GM19372 (cell line): ENCODE data around the gene FLNA.
A peak's percentile ranks its signal among the peaks of the same experiment; 100 is the strongest.

Source experiments
- ATAC-seq: cut with Tn5 transposase; IDR thresholded peaks from one replicate; pipeline ENCODE4 v1.9.1; 2021; ENCODE audit warnings: mild to moderate bottlenecking, low read depth, moderate library complexity; ENCODE audit not compliant: unreplicated experiment

FLNA gene

DNA sequence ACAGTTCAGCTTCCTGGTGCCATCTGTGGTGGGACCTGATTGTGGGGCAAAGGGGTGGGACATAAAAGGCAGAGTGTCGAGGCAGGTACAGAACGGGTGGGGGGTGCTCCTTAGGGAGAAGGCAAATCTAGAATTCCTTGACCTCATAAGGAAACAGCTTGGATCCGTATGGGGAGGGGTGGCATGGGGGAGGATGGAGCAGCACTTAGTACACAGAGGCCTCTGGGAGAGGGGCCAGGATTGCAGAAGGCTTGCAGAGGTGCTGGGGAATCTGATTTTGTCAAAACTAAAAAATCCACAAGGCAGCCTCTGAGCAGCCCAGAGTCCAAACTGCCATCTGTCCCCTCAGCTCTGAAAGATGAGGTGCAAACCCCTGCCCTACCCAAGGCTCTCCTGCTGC, 2.3 kb upstream of the FLNA start:
- no peak for ATAC-seq

DNA sequence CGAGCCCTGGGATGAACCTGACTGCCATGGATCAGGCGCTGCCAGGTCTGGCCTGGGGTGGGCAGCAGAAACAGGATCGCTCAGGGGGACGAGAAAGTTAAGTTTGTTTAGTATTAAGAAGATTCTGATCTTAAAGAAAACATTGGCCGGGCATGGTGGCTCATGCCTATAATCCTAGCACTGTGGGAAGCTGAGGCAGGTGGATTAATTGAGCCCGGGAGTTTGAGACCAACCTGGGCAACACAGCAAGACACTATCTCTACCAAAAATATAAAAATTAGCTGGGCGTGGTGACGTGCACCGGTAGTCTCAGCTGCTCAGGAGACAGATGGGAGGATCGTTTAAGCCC, 696 bp upstream of the FLNA start:
- no peak for ATAC-seq

DNA sequence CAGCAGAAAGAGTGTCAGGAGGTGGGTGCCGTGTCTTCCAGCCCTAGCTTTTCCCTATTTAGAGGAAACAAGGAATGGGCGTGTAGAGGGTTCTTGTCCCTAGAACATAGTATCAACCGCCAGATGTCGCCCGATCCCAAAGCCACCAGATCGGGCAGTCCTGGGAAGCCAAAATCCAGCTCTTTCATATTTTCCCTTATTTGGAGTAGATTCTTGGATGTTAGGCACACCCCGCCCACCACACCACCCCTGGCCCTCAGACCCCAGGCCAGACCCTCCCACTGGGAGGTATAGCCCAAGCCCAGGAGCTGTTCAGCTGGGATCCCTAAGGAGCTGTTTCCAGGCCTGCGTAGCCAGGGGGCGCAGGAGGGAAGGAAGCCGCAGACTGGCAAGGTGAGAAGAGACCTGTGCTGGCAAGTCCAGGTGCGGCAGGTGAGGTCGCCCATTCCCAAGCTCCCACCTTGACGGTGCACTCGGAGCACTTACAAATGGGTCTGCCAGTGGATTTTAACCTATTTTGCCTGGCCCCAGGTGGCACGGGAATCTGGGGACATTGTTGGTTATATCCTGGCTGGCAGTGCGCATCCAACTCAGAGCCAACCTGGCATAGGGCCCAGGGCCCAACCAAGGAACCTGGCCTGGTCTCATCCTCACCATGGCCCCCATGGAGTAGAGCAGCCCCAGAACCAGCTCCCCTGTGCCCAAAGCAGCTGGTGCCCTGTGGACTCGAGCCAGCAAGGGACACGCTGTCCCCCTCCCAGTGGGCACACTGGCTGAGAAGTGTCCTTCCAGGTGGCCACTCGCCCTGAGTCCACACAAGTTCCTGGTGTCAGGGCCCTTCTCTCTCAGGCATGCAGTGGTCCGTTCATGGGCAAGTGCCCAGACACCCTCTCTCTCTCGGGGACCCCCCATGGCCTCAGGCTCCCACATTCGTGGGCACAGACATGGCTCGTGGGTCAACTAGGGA, 811 bp downstream of the FLNA start:
- ATAC-seq = no peak

DNA sequence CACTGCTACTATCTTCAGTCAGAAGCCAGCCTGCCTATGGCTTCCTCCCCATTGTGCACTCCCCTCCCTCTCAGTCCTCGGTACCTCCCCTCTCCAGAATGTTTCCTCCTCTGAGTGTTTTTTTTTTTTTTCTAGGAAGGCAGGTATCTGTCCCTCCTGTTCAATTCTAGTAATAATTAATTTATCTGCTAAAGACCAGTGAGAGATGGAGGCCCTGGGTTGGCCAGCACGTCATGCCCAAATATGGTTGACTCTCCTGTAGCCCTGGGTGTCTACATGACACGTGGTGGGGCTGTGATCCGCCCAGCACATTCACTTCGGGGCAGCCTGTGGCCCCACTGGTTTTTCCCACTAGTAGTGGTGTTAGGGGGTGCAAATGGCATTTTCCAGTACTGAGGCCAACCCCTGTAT, 1.8 kb downstream of the FLNA start:
- no peak for ATAC-seq

DNA sequence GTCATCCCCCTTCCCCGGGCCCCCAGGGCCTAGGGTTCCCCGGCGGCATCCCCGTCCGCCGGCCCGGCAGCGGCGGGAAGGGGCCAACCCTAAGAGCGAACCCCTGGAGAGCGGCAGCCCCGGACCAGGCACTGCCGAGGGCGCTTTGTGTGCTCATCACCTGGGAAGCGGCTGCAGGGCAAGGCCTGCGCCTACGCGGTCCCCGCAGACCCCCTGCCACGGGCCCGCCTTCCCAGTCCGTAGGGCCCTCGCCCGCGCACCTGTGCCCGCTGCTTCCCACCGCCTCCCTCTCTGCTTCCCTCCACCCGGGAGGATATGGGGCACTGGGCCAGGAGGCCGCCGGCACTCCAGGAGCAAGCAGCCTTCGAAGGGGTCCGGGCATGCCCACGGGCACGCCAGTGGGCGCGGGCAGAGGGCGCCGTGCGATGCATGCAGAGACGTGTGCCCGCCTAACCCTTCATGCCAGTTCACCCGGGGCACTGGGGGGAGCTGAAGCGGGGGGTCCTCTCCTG, 2.6 kb downstream of the FLNA start:
- no peak for ATAC-seq

DNA sequence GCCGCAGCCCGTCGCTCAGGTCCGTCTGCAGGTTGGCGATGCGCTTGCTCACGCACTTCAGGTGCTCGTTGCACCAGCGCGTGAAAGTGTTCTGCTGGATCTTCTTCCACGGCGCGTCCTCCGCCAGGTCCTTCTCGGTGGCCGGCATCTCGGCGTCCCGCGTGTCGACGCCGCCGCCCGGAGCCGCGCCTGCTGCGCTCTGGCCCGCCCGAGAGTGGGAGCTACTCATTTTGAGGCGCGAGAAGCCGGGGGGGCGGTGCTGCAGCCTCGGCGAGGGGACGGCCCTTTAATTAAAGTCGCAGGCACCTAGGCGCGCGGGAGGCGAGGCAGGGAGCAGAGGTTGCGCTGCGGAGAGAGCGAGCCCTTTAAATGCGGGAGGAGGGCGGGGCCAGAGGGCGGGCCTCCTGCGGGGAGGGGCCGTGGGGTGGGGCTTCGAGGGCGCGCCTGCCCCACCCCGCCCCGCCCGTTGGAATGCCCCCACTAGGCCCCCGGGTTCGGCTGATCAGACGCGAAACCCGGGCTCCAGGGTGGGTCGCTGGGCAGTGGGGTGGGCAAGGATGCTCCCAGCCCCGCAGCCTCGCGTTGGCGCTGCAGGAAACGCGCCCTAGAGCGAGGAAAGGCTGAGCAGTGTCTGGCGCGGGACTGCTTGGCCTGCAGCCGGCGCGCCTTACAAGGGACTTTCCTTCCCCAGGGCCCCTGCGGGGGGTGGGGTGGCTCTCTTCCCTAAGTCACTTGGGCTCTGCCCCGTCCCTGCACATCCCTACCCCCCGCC, 3.2 kb downstream of the FLNA start:
- ATAC-seq = peak; percentile 52

DNA sequence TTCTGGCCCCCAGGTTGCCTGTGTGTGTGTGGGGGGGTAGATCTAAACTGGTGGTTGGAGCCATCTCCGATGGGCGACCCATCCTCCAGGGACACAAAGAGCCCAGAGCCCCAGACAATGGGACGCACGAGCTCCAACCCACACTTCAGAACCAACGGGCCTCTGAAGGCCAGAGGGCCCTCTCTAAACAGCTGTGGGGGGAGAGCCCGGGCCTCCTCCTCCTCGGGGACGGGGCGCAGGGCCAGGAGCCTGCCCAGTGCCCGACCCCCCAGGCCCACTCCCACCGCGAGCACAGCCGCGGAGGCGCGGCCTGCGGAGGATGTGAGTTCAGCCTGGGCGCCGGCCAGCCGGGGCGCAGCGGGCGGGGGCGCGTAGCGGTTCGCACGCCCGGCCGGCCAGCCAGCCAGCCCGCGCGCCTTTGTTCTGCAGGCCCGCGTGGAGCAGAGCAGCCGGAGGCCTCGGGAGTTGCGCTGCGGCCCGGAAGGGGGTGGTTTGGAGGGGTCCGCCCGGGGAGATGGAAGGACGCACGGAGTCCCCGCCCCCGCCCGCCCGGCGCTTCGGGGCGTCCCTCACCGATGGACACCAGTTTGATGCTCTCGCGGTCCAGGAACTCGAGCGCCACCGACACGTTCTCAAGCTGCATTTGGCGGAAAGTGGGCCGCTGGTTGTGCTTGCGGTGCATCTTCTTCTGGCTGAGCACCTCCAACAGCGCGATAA, 4.0 kb downstream of the FLNA start:
- peak; percentile 1 for ATAC-seq

DNA sequence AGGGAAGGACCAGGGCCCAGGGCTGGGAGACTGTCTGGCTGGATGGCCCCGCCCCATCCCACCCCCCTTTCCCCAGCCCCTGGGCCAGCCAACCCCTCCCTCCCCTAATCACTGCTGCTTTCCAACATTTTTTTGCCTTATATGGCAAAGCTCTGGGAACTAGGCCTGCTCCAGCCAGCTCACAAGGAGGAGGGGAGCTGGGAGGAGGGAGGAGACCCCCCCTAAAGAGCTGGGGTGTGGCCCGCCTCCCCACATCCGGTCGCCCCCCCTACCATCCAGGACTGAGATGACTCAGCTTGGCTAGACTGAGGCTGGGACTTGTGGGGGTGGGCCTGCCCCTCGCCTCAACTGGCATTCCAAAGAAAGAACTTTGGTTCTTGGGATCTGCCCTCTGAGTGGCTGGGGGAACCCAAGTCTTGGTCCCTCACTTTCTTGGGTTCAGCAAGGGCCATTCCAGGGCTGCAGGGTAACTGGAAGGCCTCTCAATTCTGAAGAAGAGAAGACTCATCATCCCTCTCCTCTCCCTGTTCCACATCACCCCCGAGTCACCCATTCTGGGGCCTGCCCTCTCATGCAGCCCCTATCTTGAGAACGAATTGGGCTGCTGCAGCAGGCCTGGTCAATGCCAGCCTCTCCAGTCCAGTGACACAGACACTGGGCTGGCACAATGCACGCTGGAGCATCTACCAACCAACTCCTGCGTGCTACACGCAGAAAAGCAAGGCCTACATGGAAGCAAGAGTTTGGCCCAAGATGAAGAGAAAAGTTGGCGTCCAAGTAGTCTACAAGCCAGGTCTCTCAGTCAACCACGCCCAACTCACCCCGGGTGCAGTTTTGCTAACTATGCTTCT, 4.8 kb downstream of the FLNA start:
- no peak for ATAC-seq

DNA sequence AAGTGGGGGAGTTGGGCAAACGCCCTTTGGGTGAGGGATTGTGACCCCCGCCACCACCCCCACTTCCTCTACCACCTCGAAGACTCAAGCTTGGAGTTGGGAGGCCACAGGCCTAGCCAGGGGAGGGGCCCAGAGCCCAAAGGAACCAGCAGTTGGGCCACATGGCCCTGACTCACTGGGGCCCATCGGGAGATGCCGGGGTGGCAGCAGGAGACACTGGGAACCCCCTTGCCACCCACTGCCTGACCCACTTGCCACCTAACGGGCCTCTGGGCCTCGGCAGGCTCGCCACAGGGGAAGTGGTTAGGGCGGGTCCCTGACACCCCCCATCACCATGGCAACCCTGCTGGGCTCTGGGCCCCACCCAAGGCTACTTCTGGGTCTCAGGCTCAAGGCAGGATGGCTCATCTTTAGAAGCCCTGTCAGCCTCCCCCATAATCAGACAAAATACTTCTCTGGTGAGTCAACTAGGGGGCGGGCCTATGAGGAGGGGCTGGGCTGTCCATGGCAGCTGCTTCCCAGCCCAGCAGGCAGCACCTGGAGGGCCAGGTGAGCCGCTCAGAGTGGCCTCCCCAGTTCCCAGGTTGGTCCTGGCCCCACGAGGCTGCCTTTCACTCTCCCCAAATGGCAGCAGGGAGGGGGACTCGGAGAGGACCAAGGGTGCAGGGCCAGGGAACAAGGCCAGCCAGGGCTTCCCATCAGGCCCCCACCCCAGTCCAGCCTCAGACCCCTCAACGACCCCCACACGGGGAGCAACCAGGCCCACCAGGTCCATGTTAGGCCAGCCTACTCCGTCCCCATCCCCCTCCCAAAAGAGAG, 5.6 kb downstream of the FLNA start:
- ATAC-seq = no peak

DNA sequence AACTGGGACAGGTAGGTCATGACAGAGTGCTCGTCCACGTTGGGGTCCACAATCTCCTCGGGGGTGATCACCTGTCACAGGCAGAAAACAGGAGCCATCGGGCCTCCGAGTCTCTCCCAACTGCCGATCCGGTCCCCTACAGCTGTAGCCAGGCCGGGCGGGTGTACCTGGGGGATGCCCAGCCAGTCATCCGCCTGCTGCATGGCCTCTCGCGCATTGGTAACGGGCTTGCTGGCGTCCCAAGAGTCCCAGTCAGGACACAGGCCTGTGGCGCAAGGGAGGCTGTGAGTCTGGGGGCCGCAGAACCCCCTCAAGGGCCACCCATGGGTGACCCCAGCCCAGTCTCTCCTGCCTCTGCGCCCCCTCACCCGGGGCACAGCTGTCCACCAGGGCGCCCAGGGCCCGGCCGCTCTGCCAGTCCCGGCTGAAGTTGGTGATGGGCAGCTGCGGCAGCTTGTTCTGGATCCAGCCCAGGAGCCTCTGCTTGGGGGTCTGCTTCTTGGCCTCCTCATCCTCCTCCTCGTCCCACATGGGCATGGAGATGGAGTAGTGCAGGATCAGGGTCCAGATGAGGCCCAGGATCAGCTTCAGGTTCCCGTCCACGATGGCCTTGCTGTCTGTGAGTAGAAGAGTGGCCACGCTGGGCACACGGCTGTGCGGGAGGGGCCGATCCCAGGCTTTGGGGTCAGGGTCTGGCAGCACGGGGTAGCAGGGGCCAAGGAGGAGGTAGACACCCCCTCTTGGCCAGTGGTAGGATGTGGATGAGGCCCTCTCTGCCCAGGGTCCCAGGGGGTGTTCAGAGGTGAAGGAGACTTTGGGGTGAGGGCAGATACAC, 6.7 kb downstream of the FLNA start:
- ATAC-seq = no peak

DNA sequence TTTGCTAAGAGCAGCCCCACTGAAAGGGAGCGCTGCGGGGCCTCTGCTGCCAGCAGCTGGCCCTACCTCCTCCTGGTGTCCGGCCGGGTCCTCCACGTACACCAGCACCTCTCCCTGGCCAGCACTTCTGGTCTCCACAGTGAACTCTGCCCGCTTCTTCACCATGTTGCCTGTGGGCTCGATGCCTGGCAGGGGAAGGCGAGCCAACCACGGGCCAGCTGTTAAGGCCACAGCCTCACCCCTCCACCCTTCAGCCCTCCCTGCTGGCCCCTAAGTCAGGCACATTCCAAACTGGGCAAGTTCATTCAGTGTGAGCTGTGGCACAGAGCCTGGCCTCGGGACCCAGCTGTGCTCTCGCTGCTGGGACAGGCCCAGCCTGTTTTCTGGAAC, 7.8 kb downstream of the FLNA start:
- no peak for ATAC-seq

DNA sequence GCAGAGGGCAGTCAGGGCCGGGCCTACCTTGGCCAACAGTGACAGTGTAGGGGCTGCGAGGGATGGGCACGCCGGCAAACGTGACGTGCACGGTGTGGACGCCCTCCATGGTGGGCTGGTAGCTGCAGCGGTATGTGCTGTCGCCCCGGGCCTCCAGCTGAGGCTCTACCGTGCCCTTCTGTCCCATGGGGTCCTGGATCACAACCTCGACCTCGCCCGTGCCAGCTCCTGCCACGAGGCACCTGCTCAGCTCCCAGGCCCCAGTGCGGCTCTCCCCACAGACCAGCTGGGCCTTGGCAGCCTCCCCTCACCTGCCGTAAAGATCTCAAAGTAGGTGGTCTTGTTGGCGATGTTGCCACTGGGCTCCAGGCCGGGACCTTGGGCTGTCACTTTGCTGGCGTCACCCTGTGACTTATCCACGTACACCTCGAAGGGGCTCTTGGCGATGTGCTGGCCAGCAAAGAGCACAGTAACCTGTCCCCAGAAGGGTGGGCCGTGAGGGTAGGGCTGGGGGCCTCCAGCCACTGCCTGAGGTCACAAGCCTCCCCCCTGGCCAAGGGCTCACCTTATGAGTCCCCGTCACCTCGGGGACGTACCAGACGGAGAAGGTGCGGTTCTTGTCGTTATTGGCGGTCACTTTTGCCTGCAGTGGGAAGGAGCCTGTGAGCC, 8.3 kb downstream of the FLNA start:
- ATAC-seq = no peak

DNA sequence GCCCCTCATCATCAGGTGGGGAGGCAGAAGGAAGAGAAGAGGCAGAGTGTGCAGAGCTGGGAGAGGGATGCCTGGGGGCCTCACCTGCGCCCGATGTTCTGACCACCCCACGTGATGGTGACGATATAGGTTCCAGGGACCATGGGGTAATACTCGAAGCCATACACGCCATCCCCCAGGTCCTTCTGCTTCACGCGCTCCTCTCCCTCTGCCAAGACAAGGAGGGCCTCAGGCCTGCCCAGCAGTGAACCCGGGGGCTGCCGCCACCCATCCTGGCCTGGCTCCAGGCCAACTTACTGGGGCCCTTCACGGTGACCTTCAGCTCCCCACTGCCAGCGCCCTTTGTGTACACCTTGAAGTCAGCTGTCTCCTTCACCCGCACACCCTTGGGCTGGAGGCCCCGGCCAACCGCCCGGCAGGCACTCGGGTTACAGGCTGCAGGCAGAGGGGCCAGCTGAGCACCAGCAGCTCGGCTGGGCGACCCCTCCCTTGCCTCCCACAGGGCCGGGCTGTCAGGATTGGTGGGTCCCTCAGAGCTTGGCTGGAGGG, 9.3 kb downstream of the FLNA start:
- ATAC-seq = no peak

DNA sequence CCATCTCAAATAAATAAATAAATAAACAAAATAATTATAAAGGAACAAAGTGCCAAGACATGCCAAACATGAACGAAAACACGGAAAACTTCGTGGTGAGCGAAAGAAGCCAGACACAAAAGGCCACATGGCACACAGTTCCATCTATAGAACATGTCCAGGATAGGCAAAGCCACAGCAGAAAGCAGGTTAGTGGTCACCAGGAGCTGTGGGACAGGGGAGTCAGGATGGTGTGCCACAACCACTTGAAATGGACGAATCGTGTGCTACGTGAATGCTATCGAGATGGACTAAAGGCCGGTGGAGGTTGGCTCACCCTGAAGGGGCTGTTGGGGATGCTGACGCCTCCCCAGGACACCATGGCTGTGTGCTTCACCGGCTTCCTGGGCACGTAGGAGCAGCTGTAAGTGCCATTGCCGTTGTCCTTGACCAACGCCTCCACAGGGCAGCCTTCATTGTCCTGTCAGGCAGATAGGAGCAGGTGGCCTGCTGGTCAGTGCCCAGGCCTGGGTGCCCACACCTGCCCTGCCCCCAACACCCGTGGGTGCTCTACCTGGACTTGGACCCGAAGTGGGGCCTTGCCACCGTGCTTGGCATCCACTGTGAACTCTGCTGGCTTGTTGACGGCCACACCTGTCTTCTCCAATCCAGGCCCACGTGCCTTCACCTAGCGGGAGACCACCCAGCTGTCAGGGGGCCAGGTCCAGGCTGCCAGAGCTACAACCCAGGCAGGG, 10.6 kb downstream of the FLNA start:
- no peak for ATAC-seq

DNA sequence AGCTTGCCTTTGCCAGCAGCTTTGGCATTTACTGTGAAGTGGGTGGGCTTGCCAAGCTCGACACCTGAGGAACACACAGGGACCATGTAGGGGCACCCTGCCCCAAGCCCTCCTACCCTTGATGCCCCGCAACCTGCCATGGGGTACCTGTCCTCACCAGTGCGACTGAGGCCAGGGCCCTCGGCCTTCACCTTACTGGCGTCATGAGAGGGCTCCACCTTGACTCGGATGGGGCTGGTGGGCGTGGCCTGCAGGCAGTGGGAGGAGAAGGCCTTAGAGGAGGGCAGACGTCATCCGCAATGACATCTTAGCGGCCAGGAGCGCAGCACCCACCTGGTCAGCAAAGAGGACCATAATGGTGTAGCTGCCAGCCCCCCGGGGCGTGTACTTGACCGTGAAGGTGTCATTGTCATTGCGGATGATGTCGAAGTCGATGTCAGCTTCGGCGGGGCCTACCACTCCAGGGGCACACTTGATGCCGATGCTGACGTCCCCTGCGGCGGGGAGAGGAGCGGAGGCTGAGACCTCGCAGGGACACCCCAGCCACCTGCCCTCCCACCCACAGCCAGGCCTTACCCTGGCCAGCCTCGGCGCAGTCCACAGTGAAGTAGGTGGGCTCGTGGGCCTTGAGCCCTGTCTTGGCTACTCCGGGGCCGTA, 12.2 kb downstream of the FLNA start:
- no peak for ATAC-seq

DNA sequence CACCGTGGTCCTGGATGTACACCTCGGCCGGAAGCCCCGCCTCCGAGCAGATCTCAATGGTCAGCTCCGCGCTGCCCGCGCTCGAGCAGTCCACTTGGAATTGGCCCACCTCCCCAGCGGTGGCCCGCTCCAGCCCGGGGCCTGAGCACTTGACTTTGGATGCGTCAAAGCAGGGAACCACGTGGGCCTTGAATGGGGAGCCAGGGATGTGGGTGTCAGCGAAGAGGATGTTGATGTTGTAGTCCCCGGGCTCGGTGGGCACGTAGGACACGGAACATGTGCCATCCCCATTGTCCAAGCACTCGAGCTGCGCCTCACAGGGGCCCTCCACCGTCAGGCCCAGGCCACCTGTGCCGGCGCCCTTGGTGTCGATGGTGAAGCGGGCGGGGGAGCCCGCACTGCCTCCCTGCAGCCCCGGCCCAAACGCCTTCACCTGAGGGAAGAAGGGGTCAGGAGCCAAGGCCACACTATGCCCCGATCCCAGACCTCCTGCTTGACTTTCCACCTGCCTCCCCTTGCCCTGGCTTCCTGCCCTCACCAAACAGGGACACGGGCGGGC, 14.2 kb downstream of the FLNA start:
- no peak for ATAC-seq
